GM19324 (cell line): ENCODE data around the gene KCNIP4.

Source experiments
- ATAC-seq: cut with Tn5 transposase; IDR thresholded peaks from one replicate; pipeline ENCODE4 v1.9.1; 2021; ENCODE audit warnings: mild to moderate bottlenecking, moderate library complexity; ENCODE audit not compliant: unreplicated experiment, low FRiP score

KCNIP4 gene

GRCh38 chr4:21517126-21517859, 431.3 kb downstream of the KCNIP4 start:
- no peak for ATAC-seq

GRCh38 chr4:21514022-21514694, 434.4 kb downstream of the KCNIP4 start:
- ATAC-seq = no peak

- ATAC-seq = no peak
These were observed 436.2 kb downstream of the KCNIP4 start for GRCh38 chr4:21512353-21512752.

- no peak for ATAC-seq
These were observed 441.1 kb downstream of the KCNIP4 start for GRCh38 chr4:21507439-21507838.

GRCh38 chr4:21490682-21491081, 457.9 kb downstream of the KCNIP4 start:
- no peak for ATAC-seq

GRCh38 chr4:21476757-21477156, 471.8 kb downstream of the KCNIP4 start:
- ATAC-seq = no peak

DNA sequence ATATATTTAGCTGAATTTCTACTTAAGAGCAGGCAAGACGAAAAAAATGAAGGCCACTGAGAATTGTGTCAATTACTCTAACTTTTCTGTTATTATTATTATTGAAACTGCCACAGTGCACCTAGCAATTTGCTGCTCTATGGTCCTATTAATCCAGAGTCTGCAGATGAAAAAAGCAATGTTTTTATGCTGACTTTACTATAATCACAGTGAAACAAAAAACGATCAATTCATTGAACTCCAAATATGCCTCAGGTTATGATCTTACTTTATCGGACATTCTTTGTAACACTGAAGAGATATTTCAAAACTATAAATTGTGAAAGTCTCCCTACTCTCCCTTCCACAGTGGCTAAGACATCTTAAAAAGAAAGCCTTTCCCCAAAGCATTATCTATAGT, 474.4 kb downstream of the KCNIP4 start:
- ATAC-seq = no peak

GRCh38 chr4:21470535-21470934, 478.0 kb downstream of the KCNIP4 start:
- no peak for ATAC-seq

DNA sequence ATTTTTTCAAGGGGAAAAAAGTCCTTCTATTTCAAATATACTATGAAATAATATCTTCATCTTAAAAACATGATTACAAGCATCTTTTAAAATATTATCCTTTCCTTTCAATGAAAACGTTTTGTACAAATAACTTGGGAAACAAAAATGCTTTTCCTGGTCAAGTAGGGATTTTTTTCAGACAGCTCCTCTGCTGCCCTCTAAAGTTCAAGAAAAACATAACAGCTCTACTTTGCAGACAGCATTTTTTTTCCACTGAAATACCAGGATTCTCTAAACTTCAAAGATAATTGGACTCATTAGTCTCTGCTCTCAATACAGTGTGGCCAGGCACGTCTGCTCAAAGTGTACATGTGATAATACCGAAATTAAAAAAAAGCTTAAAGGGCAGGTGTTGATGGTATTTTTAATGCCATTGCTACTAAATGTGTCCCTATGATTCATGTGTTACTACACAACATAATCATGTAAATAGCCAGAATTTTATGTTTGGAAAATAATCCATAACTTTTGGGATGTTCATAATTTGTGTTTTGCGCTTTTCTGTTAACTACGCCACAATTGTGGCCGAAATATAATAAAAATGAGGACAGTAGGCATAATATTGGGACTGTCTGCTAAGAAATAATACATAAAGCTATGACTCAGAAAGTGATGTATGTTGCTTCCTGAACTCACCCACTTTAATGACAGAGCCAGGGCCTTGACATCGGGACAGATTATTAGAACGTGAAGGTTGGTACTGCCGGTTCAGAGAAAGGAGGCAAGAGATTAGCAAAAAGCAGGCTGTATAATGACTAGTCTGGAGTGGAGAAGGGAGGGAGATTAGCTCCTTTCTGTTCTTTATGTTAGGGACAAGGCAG, 478.9 kb downstream of the KCNIP4 start:
- no peak for ATAC-seq

GRCh38 chr4:21467551-21467950, 481.0 kb downstream of the KCNIP4 start:
- ATAC-seq = no peak

GRCh38 chr4:21457086-21457840, 491.3 kb downstream of the KCNIP4 start:
- no peak for ATAC-seq

- ATAC-seq = no peak
These were observed 493.7 kb downstream of the KCNIP4 start for GRCh38 chr4:21454831-21455230.

DNA sequence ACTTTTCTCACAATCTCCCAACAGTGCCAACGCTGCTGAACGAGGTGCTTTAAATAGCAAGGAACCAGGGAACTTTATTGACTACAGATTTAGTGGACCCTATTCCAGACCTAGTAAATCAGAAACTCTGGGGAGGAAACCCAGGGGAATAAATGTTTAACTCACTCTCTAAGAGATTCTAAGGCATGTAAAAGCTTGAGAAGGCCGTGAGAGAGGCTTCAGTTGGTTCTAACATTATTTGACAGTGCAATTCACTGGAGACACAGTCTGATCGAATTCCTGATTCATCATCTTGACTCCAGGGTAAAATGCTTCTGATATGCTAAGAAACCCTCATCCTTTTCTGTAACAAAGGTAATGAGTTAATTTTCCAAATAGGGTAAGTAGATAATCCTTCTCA, 494.4 kb downstream of the KCNIP4 start:
- ATAC-seq = no peak

DNA sequence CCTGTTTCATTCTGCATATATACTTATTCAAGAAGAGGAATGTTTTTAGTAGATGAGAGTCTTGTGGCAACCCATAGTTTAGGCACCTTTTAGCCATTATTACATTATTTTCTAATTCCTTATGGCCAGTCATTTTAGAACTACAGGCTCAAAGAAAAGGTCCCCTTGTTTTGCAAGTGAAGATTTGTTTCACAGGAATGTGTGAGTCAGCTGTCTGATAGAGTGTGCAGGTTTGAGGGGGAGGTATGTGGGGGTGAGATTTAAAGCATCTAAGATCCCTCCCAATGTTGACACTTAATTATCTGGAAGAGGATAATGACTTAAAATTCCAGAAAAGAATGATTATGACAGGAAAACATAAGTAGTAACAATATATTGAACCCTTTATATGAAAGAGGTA, 495.6 kb downstream of the KCNIP4 start:
- no peak for ATAC-seq

DNA sequence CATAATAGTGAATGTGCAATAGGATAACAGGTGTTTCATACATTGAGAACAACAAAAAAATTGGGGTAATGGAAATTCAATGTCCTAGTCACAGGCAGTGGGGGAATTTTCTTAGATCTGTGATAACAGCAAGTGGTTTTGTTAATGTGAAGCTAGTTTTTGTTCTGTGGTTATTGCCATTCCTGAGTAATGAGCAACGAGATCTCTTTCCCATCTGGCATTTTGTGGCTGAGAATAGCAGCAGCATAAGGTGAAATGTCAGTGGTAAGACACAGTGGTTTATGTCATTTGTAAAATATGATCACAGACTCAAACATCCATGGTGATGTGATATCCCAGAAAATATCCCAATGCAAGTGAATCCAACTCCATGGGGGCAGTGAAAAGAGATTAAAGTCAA, 497.5 kb downstream of the KCNIP4 start:
- ATAC-seq = no peak

GRCh38 chr4:21450331-21450730, 498.2 kb downstream of the KCNIP4 start:
- ATAC-seq = no peak

DNA sequence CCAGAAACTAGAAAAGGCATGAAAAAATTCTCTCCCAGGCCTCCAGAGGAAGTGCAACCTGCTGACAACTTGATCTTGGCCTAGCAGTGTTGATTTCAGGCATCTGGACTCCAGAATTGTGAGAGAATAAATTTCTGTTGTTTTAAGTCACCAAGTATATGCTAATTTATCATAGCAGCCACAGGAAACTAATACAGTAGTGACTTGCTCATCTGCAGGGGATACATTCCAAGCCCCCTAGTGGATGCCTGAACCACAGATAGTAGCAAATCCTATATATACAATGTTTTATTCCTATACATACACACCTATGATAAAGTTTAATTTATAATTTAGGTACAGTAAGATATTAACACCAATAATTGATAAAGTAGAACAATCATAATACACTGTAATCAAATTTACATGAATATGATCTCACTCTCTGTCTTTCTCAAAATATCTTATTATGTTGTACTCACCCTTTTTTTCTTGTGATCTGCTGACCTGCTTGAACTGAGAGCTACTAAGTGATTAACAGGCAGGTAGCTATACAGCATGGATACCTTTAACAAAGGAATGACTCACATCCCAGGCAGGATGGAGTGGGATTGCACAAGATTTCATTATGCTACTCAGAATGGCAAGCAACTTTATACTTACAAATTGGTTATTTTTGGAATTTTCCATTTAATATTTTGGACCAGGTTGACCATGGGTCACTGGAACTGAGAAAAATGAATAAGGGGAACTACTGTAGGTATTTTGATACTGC, 501.1 kb downstream of the KCNIP4 start:
- no peak for ATAC-seq

DNA sequence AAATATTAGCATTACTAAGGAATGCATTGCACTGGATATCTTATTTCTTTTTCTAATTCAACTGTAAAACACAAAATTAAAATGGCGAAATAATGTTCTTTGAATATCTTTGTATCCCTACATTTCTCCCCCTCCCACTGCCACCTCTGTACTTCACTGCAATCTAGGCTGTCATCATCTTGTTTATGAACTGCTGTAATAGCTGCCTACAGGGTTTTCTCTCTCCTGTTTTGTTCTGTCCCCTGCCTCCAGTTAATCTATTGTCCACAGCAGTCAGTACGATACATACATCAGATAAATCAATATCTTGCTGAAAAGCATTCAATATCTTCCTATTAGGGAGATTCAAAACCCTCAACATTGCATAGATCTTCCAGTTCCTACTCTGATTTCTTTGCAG, 528.4 kb downstream of the KCNIP4 start:
- ATAC-seq = no peak

DNA sequence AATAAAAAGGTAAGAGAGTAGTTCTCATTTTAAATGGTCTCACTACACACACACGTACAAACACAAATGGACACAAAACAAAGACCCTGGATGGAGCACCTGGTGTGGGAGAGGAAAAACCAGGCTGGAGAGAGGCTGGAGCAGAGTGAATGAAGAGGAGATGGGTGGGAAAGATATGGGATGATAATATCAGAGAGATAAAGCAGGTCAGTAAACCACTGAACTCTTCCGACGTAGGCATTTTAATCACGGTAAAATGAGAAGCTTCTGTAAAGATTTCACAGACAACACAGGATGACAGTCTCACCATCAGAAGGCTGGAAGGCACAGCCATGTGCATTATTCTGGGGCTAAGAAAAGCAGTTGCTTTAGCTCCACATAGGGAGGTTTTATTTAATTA, 532.8 kb downstream of the KCNIP4 start:
- no peak for ATAC-seq

DNA sequence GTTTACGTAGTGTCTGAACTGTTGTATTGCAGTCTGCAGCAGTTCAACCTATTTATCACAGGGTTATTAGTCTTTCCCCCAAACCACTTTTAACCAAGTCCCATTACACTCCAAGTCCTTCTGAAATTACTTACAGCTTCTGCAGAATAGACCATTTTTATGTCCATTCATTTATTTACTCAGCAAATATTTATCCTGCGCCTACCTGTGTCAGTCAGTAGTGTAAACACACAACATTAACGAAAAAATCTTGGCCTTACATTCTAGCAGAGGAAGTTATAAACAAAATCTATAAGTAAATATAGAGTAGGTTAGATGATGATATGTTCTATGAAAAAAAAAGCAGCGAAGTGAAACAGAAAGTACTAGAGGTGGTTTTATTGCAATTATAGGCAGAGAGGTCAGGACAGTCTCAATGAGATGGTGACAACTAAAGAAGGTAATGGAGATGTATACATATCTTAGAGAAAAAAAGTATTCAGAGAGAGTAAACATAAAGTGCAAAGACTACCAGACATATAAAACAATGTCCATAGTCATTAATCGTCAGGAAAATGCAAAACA, 534.7 kb downstream of the KCNIP4 start:
- no peak for ATAC-seq
